GOT3 (cell line): ENCODE data around the gene FNDC7.
"Not testable (repeated sequence)": the region's sequence is repeated elsewhere in the genome, so short reads cannot be mapped to it uniquely, and the experiment has no call there.

Experiments
- DNase-seq: peaks from one replicate; lab custom pipeline; 2025; ENCODE audit warnings: mixed read lengths; lab: John Stamatoyannopoulos, UW

The FNDC7 gene

GRCh38 chr1:108699375-108700332 is 13.1 kb upstream of the FNDC7 start:
- no peak for DNase-seq

- no peak for DNase-seq
Observed at GRCh38 chr1:108701176-108701849, 11.4 kb upstream of the FNDC7 start.

GRCh38 chr1:108702109-108702508 is 10.6 kb upstream of the FNDC7 start:
- not testable (repeated sequence) for DNase-seq

GRCh38 chr1:108703939-108704338 is 8.8 kb upstream of the FNDC7 start:
- DNase-seq = no peak

- no peak for DNase-seq
Observed at GRCh38 chr1:108704496-108704895, 8.2 kb upstream of the FNDC7 start.

- no peak for DNase-seq
Observed at GRCh38 chr1:108706643-108707042, 6.1 kb upstream of the FNDC7 start.

GRCh38 chr1:108708691-108709660 is 3.7 kb upstream of the FNDC7 start:
- DNase-seq = no peak

- no peak for DNase-seq
Observed at GRCh38 chr1:108715932-108716331, 3.2 kb downstream of the FNDC7 start.

GRCh38 chr1:108716437-108717230 is 3.9 kb downstream of the FNDC7 start:
- DNase-seq = no peak

- no peak for DNase-seq
Observed at GRCh38 chr1:108717774-108718316, 5.1 kb downstream of the FNDC7 start.

GRCh38 chr1:108718927-108719655 is 6.4 kb downstream of the FNDC7 start:
- no peak for DNase-seq

GRCh38 chr1:108719656-108720435 is 7.1 kb downstream of the FNDC7 start:
- no peak for DNase-seq

- no peak for DNase-seq
Observed at GRCh38 chr1:108722292-108722691, 9.6 kb downstream of the FNDC7 start.

GRCh38 chr1:108725906-108726305 is 13.2 kb downstream of the FNDC7 start:
- no peak for DNase-seq

GRCh38 chr1:108728327-108728923 is 15.7 kb downstream of the FNDC7 start:
- no peak for DNase-seq

GRCh38 chr1:108729481-108729880 is 16.8 kb downstream of the FNDC7 start:
- no peak for DNase-seq

- no peak for DNase-seq
Observed at GRCh38 chr1:108732398-108732797, 19.7 kb downstream of the FNDC7 start.

- no peak for DNase-seq
Observed at GRCh38 chr1:108734171-108734865, 21.6 kb downstream of the FNDC7 start.
